Liver (tissue), 9 donors: Measurements from ENCODE around the gene C2CD4D. TPM values are rescaled to one million over a fixed set of nuclear protein-coding genes. Genes with fewer than 3 reads are reported as not detected.

ENCODE experiments used
- DNase-seq: peaks from one replicate; pipeline ENCODE4 v3.0.0-alpha.2; 2017; ENCODE audit warnings: low spot score
- H3K27ac ChIP-seq, 2 donors: one replicate each; pipeline ENCODE4 v1.7.0; 2013; ENCODE audit warnings: inconsistent platforms in 2 of 2, low read length in 2 of 2, control low read depth in 1 of 2, low read depth in 1 of 2, mild to moderate bottlenecking in 1 of 2
- H3K27me3 ChIP-seq, 4 donors: one replicate each; pipeline versions ENCODE4 v1.6.1 to v1.7.0; 2013; ENCODE audit warnings: low read length in 3 of 4, inconsistent platforms in 1 of 4, mild to moderate bottlenecking in 1 of 4, moderate library complexity in 1 of 4; ENCODE audit not compliant: control insufficient read depth in 4 of 4, insufficient read depth in 4 of 4
- H3K36me3 ChIP-seq, 4 donors: one replicate each; pipeline versions ENCODE4 v1.6.1 to v1.7.0; 2013; ENCODE audit warnings: low read length in 3 of 4, mild to moderate bottlenecking in 3 of 4, low read depth in 1 of 4, moderate library complexity in 1 of 4; ENCODE audit not compliant: control insufficient read depth in 4 of 4, insufficient read depth in 3 of 4
- H3K4me1 ChIP-seq, 4 donors: one replicate each; pipeline versions ENCODE4 v1.6.1 to v1.7.0; 2013; ENCODE audit warnings: low read length in 3 of 4, mild to moderate bottlenecking in 3 of 4, moderate library complexity in 1 of 4; ENCODE audit not compliant: control insufficient read depth in 4 of 4, insufficient read depth in 4 of 4
- H3K4me3 ChIP-seq, 3 donors: one replicate each; pipeline versions ENCODE4 v1.6.1 to v1.7.0; 2013; ENCODE audit warnings: low read length in 3 of 3, control low read depth in 1 of 3, low read depth in 1 of 3, mild to moderate bottlenecking in 1 of 3
- H3K9ac ChIP-seq, 2 donors: one replicate each; pipeline ENCODE4 v1.7.0; 2013; ENCODE audit warnings: low read length in 2 of 2, mild to moderate bottlenecking in 2 of 2, moderate library complexity in 2 of 2, control low read depth in 1 of 2, low read depth in 1 of 2
- H3K9me3 ChIP-seq, 4 donors: one replicate each; pipeline versions ENCODE4 v1.6.1 to v1.7.0; 2013; ENCODE audit warnings: low read length in 3 of 4; ENCODE audit not compliant: control insufficient read depth in 4 of 4
- EGR1 ChIP-seq, 2 donors: IDR thresholded peaks; 2 replicates each; pipeline ENCODE4 v1.6.1; 2016 to 2018; ENCODE audit warnings: antibody characterized with exemption in 2 of 2, low read depth in 2 of 2
- GABPA ChIP-seq, 2 donors: IDR thresholded peaks in 1 of 2; conservative IDR thresholded peaks in 1 of 2; 2 replicates each; pipeline ENCODE4 v1.6.1; 2016; ENCODE audit warnings: antibody characterized with exemption in 2 of 2, mild to moderate bottlenecking in 1 of 2, moderate library complexity in 1 of 2
- HNF4A ChIP-seq, 2 donors: conservative IDR thresholded peaks; 2 replicates each; pipeline ENCODE4 v1.6.1; 2016; ENCODE audit warnings: antibody characterized with exemption in 2 of 2, mild to moderate bottlenecking in 2 of 2
- NR2F2 ChIP-seq: IDR thresholded peaks from 2 replicates; pipeline ENCODE4 v1.6.1; 2016; ENCODE audit warnings: antibody characterized with exemption
- RAD21 ChIP-seq, 2 donors: IDR thresholded peaks; 2 replicates each; pipeline ENCODE4 v1.6.1; 2016; ENCODE audit warnings: antibody characterized with exemption in 2 of 2, mild to moderate bottlenecking in 2 of 2
- REST ChIP-seq: IDR thresholded peaks from 2 replicates; pipeline ENCODE4 v1.6.1; 2016; ENCODE audit warnings: antibody characterized with exemption, mild to moderate bottlenecking
- RXRA ChIP-seq, 2 donors: IDR thresholded peaks; 2 replicates each; pipeline ENCODE4 v1.6.1; 2017 to 2018; ENCODE audit warnings: antibody characterized with exemption in 2 of 2, mild to moderate bottlenecking in 1 of 2
- SP1 ChIP-seq: IDR thresholded peaks from 2 replicates; pipeline ENCODE4 v1.6.1; 2018; ENCODE audit warnings: antibody characterized with exemption, mild to moderate bottlenecking
- TAF1 ChIP-seq: conservative IDR thresholded peaks from 2 replicates; pipeline ENCODE4 v1.6.1; 2016; ENCODE audit warnings: antibody characterized with exemption, mild to moderate bottlenecking
- YY1 ChIP-seq: IDR thresholded peaks from 2 replicates; pipeline ENCODE4 v1.6.1; 2016; ENCODE audit warnings: antibody characterized with exemption, mild to moderate bottlenecking
- WGBS: extraction: QIAGEN DNeasy Blood & Tissue Kit; methylation state at CpG from one replicate; pipeline ENCODE4 v1.1.7; 2013; 5-methylcytosine and 5-hydroxymethylcytosine counted together
- polyA plus RNA-seq, 2 donors: library from polyadenylated mRNA; stranded (reverse) in 1 of 2; unstranded in 1 of 2; fragments of 200-250 nt in 1 of 2; fragments of >200 nt in 1 of 2; fragmentation: Nextera tagmentation in 1 of 2; extraction: Ambion mirVana in 1 of 2; gene quantifications; one replicate each; pipeline versions ENCODE4 v1.2.1 to v1.2.3, GENCODE V29; 2013 to 2015
- total RNA-seq, 2 donors: library from RNA; depleted of rRNA; stranded (reverse); fragments of >200 nt; gene quantifications; one replicate each; pipeline ENCODE4 v1.2.3, GENCODE V29; 2014
- TF ChIP-seq, protein P1 (sequence below): fragments of 150-350 bp; IDR thresholded peaks from 2 replicates; pipeline ENCODE4 v1.5.1; 2017; ENCODE audit warnings: improper control_type of control experiment, low read depth, low read length; ENCODE audit not compliant: missing input control
- TF ChIP-seq, protein P2 (sequence below): IDR thresholded peaks from 2 replicates; pipeline ENCODE4 v1.6.1; 2016; ENCODE audit warnings: antibody characterized with exemption
- TF ChIP-seq, protein P3 (sequence below): IDR thresholded peaks from 2 replicates; pipeline ENCODE4 v1.6.1; 2016; ENCODE audit warnings: antibody characterized with exemption
- TF ChIP-seq, protein P4 (sequence below): IDR thresholded peaks from 2 replicates; pipeline ENCODE4 v1.6.1; 2016; ENCODE audit warnings: antibody characterized with exemption
- donor health status: healthy.
- donor health status: healthy.
- donor health status: healthy.
- donor health status: healthy.
- donor health status: healthy.

Gene C2CD4D
- total and polyA plus RNA-seq, 4 donors, result 0.02 to 0.08 TPM; not detected in 2

DNA sequence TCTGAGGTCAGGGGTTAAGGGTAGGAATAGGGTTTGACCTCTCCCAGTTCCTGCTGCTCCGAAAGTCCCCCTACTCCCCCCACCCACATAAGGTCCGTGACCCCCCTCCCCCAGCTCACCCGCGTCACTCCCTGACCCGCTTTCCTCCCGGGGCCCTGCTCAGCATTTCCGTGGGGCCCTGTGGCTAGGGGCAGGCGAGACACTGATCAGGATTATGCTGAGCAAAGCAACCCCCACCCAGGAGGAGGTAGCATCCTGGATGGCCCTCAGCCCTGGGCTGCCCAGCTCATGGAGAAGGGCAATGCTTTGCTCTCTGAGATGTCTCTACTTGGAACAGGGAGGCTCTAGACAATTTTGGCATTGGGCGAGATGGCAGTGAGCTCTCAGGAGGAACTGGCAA lies 11.8 kb downstream of the C2CD4D start:
- H3K4me3 ChIP-seq, result no peak overlapping the region
- no peak for TF ChIP-seq TAF1
- TF ChIP-seq, protein P1, sequence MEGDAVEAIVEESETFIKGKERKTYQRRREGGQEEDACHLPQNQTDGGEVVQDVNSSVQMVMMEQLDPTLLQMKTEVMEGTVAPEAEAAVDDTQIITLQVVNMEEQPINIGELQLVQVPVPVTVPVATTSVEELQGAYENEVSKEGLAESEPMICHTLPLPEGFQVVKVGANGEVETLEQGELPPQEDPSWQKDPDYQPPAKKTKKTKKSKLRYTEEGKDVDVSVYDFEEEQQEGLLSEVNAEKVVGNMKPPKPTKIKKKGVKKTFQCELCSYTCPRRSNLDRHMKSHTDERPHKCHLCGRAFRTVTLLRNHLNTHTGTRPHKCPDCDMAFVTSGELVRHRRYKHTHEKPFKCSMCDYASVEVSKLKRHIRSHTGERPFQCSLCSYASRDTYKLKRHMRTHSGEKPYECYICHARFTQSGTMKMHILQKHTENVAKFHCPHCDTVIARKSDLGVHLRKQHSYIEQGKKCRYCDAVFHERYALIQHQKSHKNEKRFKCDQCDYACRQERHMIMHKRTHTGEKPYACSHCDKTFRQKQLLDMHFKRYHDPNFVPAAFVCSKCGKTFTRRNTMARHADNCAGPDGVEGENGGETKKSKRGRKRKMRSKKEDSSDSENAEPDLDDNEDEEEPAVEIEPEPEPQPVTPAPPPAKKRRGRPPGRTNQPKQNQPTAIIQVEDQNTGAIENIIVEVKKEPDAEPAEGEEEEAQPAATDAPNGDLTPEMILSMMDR, result no peak
- TF ChIP-seq SP1, result no peak
- no peak for TF ChIP-seq RXRA (IDR thresholded peaks at IDR 0.05)
- no peak for TF ChIP-seq REST
- no peak for TF ChIP-seq HNF4A (conservative IDR thresholded peaks at IDR 0.05)
- TF ChIP-seq, protein P2, sequence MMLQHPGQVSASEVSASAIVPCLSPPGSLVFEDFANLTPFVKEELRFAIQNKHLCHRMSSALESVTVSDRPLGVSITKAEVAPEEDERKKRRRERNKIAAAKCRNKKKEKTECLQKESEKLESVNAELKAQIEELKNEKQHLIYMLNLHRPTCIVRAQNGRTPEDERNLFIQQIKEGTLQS, result no peak
- TF ChIP-seq EGR1 (IDR thresholded peaks at IDR 0.05; ENCODE audit: low read depth in 2 of 2), result no peak
- TF ChIP-seq, protein P3, sequence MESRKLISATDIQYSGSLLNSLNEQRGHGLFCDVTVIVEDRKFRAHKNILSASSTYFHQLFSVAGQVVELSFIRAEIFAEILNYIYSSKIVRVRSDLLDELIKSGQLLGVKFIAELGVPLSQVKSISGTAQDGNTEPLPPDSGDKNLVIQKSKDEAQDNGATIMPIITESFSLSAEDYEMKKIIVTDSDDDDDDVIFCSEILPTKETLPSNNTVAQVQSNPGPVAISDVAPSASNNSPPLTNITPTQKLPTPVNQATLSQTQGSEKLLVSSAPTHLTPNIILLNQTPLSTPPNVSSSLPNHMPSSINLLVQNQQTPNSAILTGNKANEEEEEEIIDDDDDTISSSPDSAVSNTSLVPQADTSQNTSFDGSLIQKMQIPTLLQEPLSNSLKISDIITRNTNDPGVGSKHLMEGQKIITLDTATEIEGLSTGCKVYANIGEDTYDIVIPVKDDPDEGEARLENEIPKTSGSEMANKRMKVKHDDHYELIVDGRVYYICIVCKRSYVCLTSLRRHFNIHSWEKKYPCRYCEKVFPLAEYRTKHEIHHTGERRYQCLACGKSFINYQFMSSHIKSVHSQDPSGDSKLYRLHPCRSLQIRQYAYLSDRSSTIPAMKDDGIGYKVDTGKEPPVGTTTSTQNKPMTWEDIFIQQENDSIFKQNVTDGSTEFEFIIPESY, result no peak
- TF ChIP-seq YY1, result no peak
- TF ChIP-seq NR2F2, result no peak
- TF ChIP-seq, protein P4, sequence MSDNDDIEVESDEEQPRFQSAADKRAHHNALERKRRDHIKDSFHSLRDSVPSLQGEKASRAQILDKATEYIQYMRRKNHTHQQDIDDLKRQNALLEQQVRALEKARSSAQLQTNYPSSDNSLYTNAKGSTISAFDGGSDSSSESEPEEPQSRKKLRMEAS, result no peak
- TF ChIP-seq RAD21 (IDR thresholded peaks at IDR 0.05), result no peak
- TF ChIP-seq GABPA (IDR thresholded peaks at IDR 0.05 in 1 of 2, conservative IDR thresholded peaks at IDR 0.05 in 1 of 2), result no peak
- 51% methylated on average over 9 of the region's 9 CpGs for WGBS
- H3K27ac ChIP-seq, result peak overlapping the region in 1 of 2 donors; percentile 23
- no peaks in the 10 kb centered on the region for H3K9me3 ChIP-seq
- no peak for DNase-seq
- peaks cover 2 to 12% (median 4%) of the 10 kb centered on the region in 4 donors for H3K36me3 ChIP-seq
- no peak overlapping the region for H3K9ac ChIP-seq
- H3K27me3 ChIP-seq, result no peaks in the 10 kb centered on the region
- peaks cover 11 to 79% (median 62%) of the 10 kb centered on the region in 4 donors for H3K4me1 ChIP-seq
